Cardiac fibroblast (primary cell): Measurements from ENCODE around the gene PTGES2.

Experiments used
- DNase-seq, 2 donors: peaks; one replicate each; pipeline versions ENCODE4 v3.0.0 to v3.0.0-alpha.2; 2010; ENCODE audit warnings: low read depth in 2 of 2
- H3K4me3 ChIP-seq, 2 donors: replicated peaks in 1 of 2; 1 replicate in 1 of 2; 2 replicates in 1 of 2; pipeline ENCODE4 v1.5.1; 2011; ENCODE audit warnings: low read depth in 2 of 2, low read length in 2 of 2, mild to moderate bottlenecking in 2 of 2, moderate library complexity in 1 of 2
- CTCF ChIP-seq: IDR thresholded peaks from one replicate; pipeline ENCODE4 v1.5.1; 2011; ENCODE audit warnings: low read depth, mild to moderate bottlenecking, low read length, inconsistent platforms

PTGES2 gene

DNA sequence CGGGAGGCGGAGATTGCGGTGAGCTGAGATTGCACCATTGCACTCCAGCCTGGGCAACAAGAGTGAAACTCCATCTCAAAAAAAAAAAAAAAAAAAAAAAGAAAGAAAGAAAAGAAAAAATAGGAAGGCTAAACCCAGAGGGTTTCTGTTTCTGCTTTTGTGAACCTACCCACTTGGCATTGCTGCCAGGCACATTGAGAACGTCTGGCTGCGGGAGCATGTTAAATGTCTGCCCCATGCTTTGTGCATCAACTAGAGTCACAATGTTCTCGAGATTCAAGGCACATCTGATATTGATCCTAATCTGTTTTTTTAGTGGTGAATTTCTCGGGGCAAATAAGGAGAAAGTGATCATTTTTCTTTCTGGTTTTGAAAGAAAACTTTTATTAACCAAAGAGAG is 56.7 kb downstream of the PTGES2 start:
- H3K4me3 ChIP-seq = no peak overlapping the region
- DNase-seq = no peak
- TF ChIP-seq CTCF = no peak
